ENCODE results near the gene DUSP7. TPM values are rescaled to one million over a fixed set of nuclear protein-coding genes. Genes with fewer than 3 reads are reported as not detected.

Gene DUSP7
- total RNA-seq, 1 experiment from 2014 or later = 20.1 TPM

GRCh38 chr3:52067526-52067925, 11.2 kb upstream of the DUSP7 start:
- H3K4me1 ChIP-seq (ENCODE audit: insufficient read depth, low read length, poor library complexity, severe bottlenecking) = no peaks in the 10 kb centered on the region
- no peaks in the 10 kb centered on the region for H3K9me3 ChIP-seq (ENCODE audit: low read depth, low read length, poor library complexity, severe bottlenecking)
- BruUV-seq (replicated peaks) = no TSS peak
- no peaks in the 10 kb centered on the region for H3K36me3 ChIP-seq (ENCODE audit: insufficient read depth, low read length, poor library complexity, severe bottlenecking)
- ChIA-PET POLR2A (ENCODE audit: low non-redundant PET) (no interaction called here), CTCF (no interaction called here)
- no peaks in the 10 kb centered on the region for H3K27me3 ChIP-seq (replicated peaks; ENCODE audit: insufficient read depth, low read depth, low read length, poor library complexity)
- H3K4me3 ChIP-seq (ENCODE audit: low read depth, low read length, poor library complexity, severe bottlenecking) = no peak overlapping the region
- no peak for DNase-seq (ENCODE audit: low spot score)
- intact Hi-C loops (cut with micrococcal nuclease; ENCODE audit: unreplicated experiment) = no loop called here
- H3K27ac ChIP-seq (ENCODE audit: low read depth, low read length, poor library complexity, severe bottlenecking) = no peak overlapping the region
- TF ChIP-seq CTCF (conservative IDR thresholded peaks at IDR 0.05; ENCODE audit: low read depth, low read length) (no peak), EZH2 (IDR thresholded peaks at IDR 0.05; ENCODE audit: borderline replicate concordance, low read depth, low read length, poor library complexity, severe bottlenecking) (no peak)

GRCh38 chr3:52067046-52067445, 10.7 kb upstream of the DUSP7 start:
- POLR2A ChIA-PET (ENCODE audit: low non-redundant PET) = no interaction called here

GRCh38 chr3:52065264-52065756, 8.9 kb upstream of the DUSP7 start:
- TF ChIP-seq EZH2 (IDR thresholded peaks at IDR 0.05; ENCODE audit: borderline replicate concordance, low read depth, low read length, poor library complexity, severe bottlenecking) (no peak), CTCF (conservative IDR thresholded peaks at IDR 0.05; ENCODE audit: low read depth, low read length) (no peak)
- Histone ChIP-seq H3K4me1 (ENCODE audit: insufficient read depth, low read length, poor library complexity, severe bottlenecking) (no peaks in the 10 kb centered on the region), H3K36me3 (ENCODE audit: insufficient read depth, low read length, poor library complexity, severe bottlenecking) (no peaks in the 10 kb centered on the region), H3K27ac (ENCODE audit: low read depth, low read length, poor library complexity, severe bottlenecking) (no peak overlapping the region), H3K4me3 (ENCODE audit: low read depth, low read length, poor library complexity, severe bottlenecking) (no peak overlapping the region), H3K27me3 (replicated peaks; ENCODE audit: insufficient read depth, low read depth, low read length, poor library complexity) (no peaks in the 10 kb centered on the region), H3K9me3 (ENCODE audit: low read depth, low read length, poor library complexity, severe bottlenecking) (no peaks in the 10 kb centered on the region)
- intact Hi-C loops (cut with micrococcal nuclease; ENCODE audit: unreplicated experiment) = no loop called here
- DNase-seq (ENCODE audit: low spot score) = no peak
- POLR2A ChIA-PET (ENCODE audit: low non-redundant PET) = no interaction called here
- CTCF ChIA-PET = no interaction called here
- BruUV-seq (replicated peaks) = no TSS peak

More at GRCh38 chr3:52067046-52067445, 10.7 kb upstream of the DUSP7 start:
- BruUV-seq (replicated peaks) = no TSS peak
- H3K27me3 ChIP-seq (replicated peaks; ENCODE audit: insufficient read depth, low read depth, low read length, poor library complexity) = no peaks in the 10 kb centered on the region
- no peak for TF ChIP-seq EZH2 (IDR thresholded peaks at IDR 0.05; ENCODE audit: borderline replicate concordance, low read depth, low read length, poor library complexity, severe bottlenecking)
- CTCF ChIA-PET = no interaction called here
- H3K4me1 ChIP-seq (ENCODE audit: insufficient read depth, low read length, poor library complexity, severe bottlenecking) = no peaks in the 10 kb centered on the region
- no peaks in the 10 kb centered on the region for H3K9me3 ChIP-seq (ENCODE audit: low read depth, low read length, poor library complexity, severe bottlenecking)
- intact Hi-C loops (cut with micrococcal nuclease; ENCODE audit: unreplicated experiment) = no loop called here
- no peak overlapping the region for H3K4me3 ChIP-seq (ENCODE audit: low read depth, low read length, poor library complexity, severe bottlenecking)
- no peak for DNase-seq (ENCODE audit: low spot score)
- H3K36me3 ChIP-seq (ENCODE audit: insufficient read depth, low read length, poor library complexity, severe bottlenecking) = no peaks in the 10 kb centered on the region
- no peak overlapping the region for H3K27ac ChIP-seq (ENCODE audit: low read depth, low read length, poor library complexity, severe bottlenecking)

GRCh38 chr3:52064561-52064960, 8.2 kb upstream of the DUSP7 start:
- Histone ChIP-seq H3K9me3 (ENCODE audit: low read depth, low read length, poor library complexity, severe bottlenecking) (no peaks in the 10 kb centered on the region), H3K27ac (ENCODE audit: low read depth, low read length, poor library complexity, severe bottlenecking) (no peak overlapping the region), H3K27me3 (replicated peaks; ENCODE audit: insufficient read depth, low read depth, low read length, poor library complexity) (no peaks in the 10 kb centered on the region), H3K4me3 (ENCODE audit: low read depth, low read length, poor library complexity, severe bottlenecking) (no peak overlapping the region), H3K36me3 (ENCODE audit: insufficient read depth, low read length, poor library complexity, severe bottlenecking) (no peaks in the 10 kb centered on the region), H3K4me1 (ENCODE audit: insufficient read depth, low read length, poor library complexity, severe bottlenecking) (no peaks in the 10 kb centered on the region)
- intact Hi-C loops (cut with micrococcal nuclease; ENCODE audit: unreplicated experiment) = no loop called here
- POLR2A ChIA-PET (ENCODE audit: low non-redundant PET) = no interaction called here
- CTCF ChIA-PET = no interaction called here
- DNase-seq (ENCODE audit: low spot score) = no peak
- BruUV-seq (replicated peaks) = no TSS peak
- TF ChIP-seq EZH2 (IDR thresholded peaks at IDR 0.05; ENCODE audit: borderline replicate concordance, low read depth, low read length, poor library complexity, severe bottlenecking) (no peak), CTCF (conservative IDR thresholded peaks at IDR 0.05; ENCODE audit: low read depth, low read length) (no peak)

Data from A673 (cell line).